HFF-Myc (cell line): ENCODE measurements around the gene IFT88.

Source experiments
- DNase-seq: peaks from one replicate; pipeline ENCODE4 v3.0.0-alpha.2; 2011; ENCODE audit warnings: low read depth; ENCODE audit errors: extremely low read depth
- H3K4me3 ChIP-seq: replicated peaks from 2 replicates; pipeline ENCODE4 v1.5.1; 2011; ENCODE audit warnings: low read depth, mild to moderate bottlenecking, control low read depth, low read length
- TF ChIP-seq, protein P1 (sequence below): IDR thresholded peaks from 2 replicates; pipeline ENCODE4 v1.5.1; 2012; ENCODE audit warnings: mild to moderate bottlenecking, low read depth, low read length, control low read depth; ENCODE audit errors: missing control alignments

Gene IFT88

DNA sequence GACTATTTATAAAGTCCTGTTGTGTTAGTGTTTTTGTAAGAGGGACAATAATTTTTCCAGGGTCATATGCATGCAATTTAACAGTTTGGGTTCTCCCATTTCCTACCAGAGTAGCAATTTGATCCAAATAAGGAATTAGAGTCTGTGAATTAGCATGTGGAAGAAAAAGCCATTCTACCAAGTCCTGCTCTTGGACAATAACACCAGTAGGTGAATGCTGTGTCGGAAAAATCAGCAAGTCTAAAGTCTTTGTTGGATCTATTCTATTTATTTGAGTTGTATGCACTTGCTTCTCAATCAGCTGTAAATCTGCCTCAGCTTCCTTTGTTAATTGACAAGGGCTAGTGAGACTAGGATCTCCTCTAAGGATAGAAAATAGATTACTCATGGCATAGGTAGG is 115.1 kb downstream of the IFT88 start:
- TF ChIP-seq, protein P1, sequence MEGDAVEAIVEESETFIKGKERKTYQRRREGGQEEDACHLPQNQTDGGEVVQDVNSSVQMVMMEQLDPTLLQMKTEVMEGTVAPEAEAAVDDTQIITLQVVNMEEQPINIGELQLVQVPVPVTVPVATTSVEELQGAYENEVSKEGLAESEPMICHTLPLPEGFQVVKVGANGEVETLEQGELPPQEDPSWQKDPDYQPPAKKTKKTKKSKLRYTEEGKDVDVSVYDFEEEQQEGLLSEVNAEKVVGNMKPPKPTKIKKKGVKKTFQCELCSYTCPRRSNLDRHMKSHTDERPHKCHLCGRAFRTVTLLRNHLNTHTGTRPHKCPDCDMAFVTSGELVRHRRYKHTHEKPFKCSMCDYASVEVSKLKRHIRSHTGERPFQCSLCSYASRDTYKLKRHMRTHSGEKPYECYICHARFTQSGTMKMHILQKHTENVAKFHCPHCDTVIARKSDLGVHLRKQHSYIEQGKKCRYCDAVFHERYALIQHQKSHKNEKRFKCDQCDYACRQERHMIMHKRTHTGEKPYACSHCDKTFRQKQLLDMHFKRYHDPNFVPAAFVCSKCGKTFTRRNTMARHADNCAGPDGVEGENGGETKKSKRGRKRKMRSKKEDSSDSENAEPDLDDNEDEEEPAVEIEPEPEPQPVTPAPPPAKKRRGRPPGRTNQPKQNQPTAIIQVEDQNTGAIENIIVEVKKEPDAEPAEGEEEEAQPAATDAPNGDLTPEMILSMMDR = no peak

DNA sequence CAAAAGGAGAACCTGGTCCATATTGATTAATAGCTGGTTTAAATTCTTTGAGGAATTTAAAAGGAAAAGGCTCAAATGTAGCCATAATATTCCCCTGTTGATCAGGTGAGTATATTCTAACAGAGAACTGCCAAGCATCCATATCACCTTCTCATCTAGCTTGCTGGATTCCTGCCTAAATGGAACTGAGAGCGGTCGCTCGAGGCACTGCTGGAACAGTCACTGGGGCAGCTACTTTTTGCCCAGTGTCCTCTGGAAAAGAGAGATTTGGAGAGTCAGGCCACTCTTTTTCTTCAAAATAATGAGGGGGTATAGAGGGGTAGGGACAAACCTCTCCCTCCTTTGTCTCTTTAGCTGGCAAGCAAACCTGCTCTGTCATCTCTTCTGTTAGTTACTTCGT is 117.1 kb downstream of the IFT88 start:
- H3K4me3 ChIP-seq = no peak overlapping the region
- TF ChIP-seq, protein P1 = no peak
- DNase-seq = no peak

More for the DNA sequence above, 115.1 kb downstream of the IFT88 start:
- no peak for DNase-seq
- no peak overlapping the region for H3K4me3 ChIP-seq

DNA sequence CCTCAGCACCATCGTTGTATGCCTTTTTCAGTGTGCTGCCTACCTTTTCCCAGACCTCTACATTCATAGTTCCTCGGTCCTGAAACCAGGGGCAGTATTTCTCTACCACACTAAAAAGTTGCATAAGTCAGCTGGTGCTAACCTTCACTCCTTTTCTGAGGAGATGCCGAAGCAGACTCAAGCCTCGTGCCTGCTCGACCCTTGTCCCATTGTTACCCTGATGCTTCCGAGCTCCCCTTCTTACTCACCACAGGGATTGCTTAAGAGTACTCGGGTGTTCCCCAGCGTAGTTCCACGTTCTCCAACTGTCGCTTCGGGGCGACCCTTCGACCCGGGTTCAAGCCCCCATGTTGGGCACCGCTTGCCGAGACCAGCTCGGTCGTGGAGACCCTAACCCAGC is 117.6 kb downstream of the IFT88 start:
- H3K4me3 ChIP-seq = no peak overlapping the region
- no peak for DNase-seq
- TF ChIP-seq, protein P1 = no peak

DNA sequence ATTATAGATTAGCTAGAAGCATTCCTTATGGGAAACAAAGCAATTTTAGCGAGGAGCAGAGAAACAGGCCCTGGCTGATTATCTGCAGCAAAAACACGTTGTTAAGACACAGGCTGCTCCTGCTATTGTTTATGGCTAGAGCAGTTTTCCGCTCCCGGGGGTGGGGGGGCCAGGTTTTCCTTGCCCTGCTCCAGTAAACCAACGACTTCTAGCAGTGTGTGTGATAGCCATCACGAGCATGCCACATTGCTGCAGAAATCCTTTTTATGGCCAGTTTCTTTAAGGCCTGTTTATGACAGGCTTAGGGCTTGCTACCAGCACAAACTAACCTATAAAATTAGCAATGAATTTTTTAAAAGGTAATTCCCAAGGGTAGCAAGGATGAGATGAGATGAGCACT is 118.1 kb downstream of the IFT88 start:
- no peak for DNase-seq
- H3K4me3 ChIP-seq = no peak overlapping the region
- TF ChIP-seq, protein P1 = no peak

DNA sequence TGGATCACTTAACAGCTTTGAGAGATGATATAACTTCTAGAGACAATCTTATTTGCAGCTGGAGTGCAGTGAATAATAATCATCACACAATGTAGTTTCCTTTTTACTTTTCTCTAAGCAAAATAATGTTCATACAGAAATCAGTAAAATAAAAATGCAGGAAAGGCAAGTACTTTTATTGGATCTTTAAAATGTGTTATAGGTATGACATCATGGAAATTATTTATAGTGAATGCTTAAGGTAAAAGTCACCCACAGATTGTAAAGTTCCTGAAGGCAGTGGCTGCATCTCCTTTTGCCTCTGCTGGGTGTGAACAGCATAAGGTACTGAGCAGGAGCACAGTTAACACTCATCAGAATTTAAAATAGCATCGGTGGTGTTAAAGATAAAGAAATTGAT is 119.2 kb downstream of the IFT88 start:
- no peak for DNase-seq
- TF ChIP-seq, protein P1 = no peak

DNA sequence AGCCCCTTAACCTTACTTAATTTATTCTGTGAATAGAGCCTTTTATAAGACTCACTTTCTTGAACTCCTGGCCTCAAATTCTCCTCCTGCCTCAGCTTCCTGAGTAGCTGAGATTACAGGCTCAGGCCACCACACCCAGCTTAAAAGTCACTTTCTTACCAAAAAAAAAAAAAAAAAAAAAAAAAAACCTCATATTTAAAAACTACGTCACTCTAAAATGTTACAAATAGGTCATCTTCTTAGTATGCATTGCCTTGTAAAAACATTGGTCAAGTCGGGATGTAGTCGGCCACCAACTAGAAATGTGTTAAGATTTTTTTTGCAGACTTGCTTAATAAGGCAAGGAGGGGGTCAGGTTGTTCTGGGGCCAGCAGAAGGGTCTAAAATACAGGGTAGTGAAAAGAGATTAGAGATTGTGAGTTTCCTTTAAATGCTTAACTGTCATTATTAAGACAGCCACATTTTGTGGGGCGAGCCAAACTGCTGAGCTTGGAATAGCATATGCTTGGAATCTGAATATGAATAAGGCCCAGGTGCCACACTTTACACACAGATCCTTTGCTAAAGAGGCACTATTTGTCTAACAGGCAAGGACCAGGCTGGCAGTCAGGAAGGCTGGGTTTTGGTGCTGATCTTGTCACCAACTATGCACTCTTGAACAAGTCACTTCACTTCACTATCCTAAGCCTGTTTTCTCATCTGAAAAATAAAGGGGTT is 120.1 kb downstream of the IFT88 start:
- no peak overlapping the region for H3K4me3 ChIP-seq
- no peak for DNase-seq
- TF ChIP-seq, protein P1 = no peak

More for the DNA sequence above, 119.2 kb downstream of the IFT88 start:
- H3K4me3 ChIP-seq = no peak overlapping the region

DNA sequence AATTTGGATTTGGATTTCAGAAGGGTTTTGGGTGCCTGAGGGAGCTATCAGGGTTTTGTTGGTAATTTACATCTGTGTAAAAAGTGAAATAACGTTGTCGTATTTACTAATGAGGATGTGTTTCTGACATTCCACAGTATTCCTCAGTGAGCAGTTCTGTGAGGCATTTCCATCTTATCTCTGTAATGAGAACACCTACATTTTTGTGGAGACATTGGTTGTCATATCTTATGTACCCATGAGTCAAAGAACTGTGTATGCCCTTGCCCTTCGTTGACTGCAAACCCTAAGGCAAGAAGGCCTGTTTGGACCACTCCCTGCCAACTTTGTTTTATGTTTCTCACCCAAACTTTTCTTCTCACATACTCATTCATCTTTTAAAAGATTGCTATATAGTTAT is 122.3 kb downstream of the IFT88 start:
- DNase-seq = no peak
- TF ChIP-seq, protein P1 = no peak
- no peak overlapping the region for H3K4me3 ChIP-seq
